IMR-90 (cell line): ENCODE data around the gene SCFD2. TPM values are rescaled to one million over a fixed set of nuclear protein-coding genes. Genes with fewer than 3 reads are reported as not detected.
"Not testable (repeated sequence)": the region's sequence is repeated elsewhere in the genome, so short reads cannot be mapped to it uniquely, and the experiment has no call there.

Experiments
- ATAC-seq: fragments of 200-7000 bp; cut with Tn5 transposase; 2 replicates; pipeline ENCODE4 v1.9.1; 2020; ENCODE audit warnings: low read depth, mild to moderate bottlenecking, moderate library complexity
- BruUV-seq: library from RNA; stranded (reverse); fragments of 400-500 nt; replicated peaks from 2 replicates; lab custom pipeline; 2021; lab: Mats Ljungman, UMichigan
- CTCF ChIA-PET: fragments of 300-600 bp; formaldehyde crosslinking; extraction: SDS; loops from one replicate; lab custom pipeline; 2021; ENCODE audit warnings: antibody characterized with exemption; lab: Yijun Ruan, JAX
- POLR2A ChIA-PET: fragments of 300-600 bp; sonication (Branson Sonifier 250); formaldehyde crosslinking; loops from one replicate; lab custom pipeline; 2022; ENCODE audit warnings: antibody characterized with exemption; ENCODE audit not compliant: unreplicated experiment; lab: Charles Lee
- DNase-seq: peaks from one replicate; pipeline ENCODE4 v3.0.0; 2013
- H2AFZ ChIP-seq: replicated peaks from 2 replicates; pipeline ENCODE3; 2013; ENCODE audit warnings: low read length, mild to moderate bottlenecking; ENCODE audit not compliant: poor library complexity
- H2AK5ac ChIP-seq: 2 replicates; pipeline ENCODE4 v1.6.1; 2013; ENCODE audit warnings: low read depth, low read length, inconsistent platforms
- H2AK9ac ChIP-seq: replicated peaks from 2 replicates; pipeline ENCODE3; 2013; ENCODE audit warnings: mild to moderate bottlenecking, low read depth, low read length, moderate library complexity; ENCODE audit not compliant: poor library complexity
- H2BK120ac ChIP-seq: 2 replicates; pipeline ENCODE4 v1.6.1; 2013; ENCODE audit warnings: low read depth, low read length, inconsistent platforms
- H2BK15ac ChIP-seq: 3 replicates; pipeline ENCODE4 v1.6.1; 2013; ENCODE audit warnings: low read depth, low read length, inconsistent platforms
- H2BK20ac ChIP-seq: 2 replicates; pipeline ENCODE4 v1.6.1; 2013; ENCODE audit warnings: low read depth, mild to moderate bottlenecking, inconsistent platforms, low read length, moderate library complexity
- H2BK5ac ChIP-seq: 2 replicates; pipeline ENCODE4 v1.6.1; 2013; ENCODE audit warnings: mild to moderate bottlenecking, low read depth, low read length, inconsistent platforms; ENCODE audit not compliant: poor library complexity, severe bottlenecking
- H3K14ac ChIP-seq: replicated peaks from 2 replicates; pipeline ENCODE4 v1.6.1; 2013; ENCODE audit warnings: low read depth, low read length, inconsistent platforms
- H3K18ac ChIP-seq: 2 replicates; pipeline ENCODE4 v1.6.1; 2013; ENCODE audit warnings: low read depth, low read length, control low read depth
- H3K23ac ChIP-seq: 2 replicates; pipeline ENCODE4 v1.6.1; 2013; ENCODE audit warnings: low read depth, low read length, inconsistent platforms
- H3K27ac ChIP-seq: 2 replicates; pipeline ENCODE4 v1.5.1; 2013; ENCODE audit warnings: mild to moderate bottlenecking, control low read depth, low read length; ENCODE audit not compliant: insufficient read depth
- H3K27me3 ChIP-seq: 2 replicates; pipeline ENCODE4 v1.6.1; 2013; ENCODE audit warnings: low read length; ENCODE audit not compliant: control insufficient read depth, insufficient read depth
- H3K36me3 ChIP-seq: 2 replicates; pipeline ENCODE4 v1.6.1; 2013; ENCODE audit warnings: low read length, mixed read lengths; ENCODE audit not compliant: control insufficient read depth, insufficient read depth
- H3K4ac ChIP-seq: 2 replicates; pipeline ENCODE4 v1.6.1; 2013; ENCODE audit warnings: low read depth, low read length, inconsistent platforms
- H3K4me1 ChIP-seq: 2 replicates; pipeline ENCODE4 v1.6.1; 2013; ENCODE audit warnings: low read length, mixed read lengths; ENCODE audit not compliant: control insufficient read depth, insufficient read depth
- H3K4me2 ChIP-seq: 2 replicates; pipeline ENCODE4 v1.6.1; 2013; ENCODE audit warnings: low read depth, mild to moderate bottlenecking, control low read depth, low read length, moderate library complexity
- H3K4me3 ChIP-seq: 2 replicates; pipeline ENCODE4 v1.5.1; 2013; ENCODE audit warnings: low read depth, mild to moderate bottlenecking, control low read depth, low read length, moderate library complexity; ENCODE audit not compliant: insufficient read depth
- H3K56ac ChIP-seq: 2 replicates; pipeline ENCODE4 v1.6.1; 2013; ENCODE audit warnings: low read length, inconsistent platforms; ENCODE audit not compliant: insufficient read depth; ENCODE audit errors: extremely low read depth
- H3K79me1 ChIP-seq, 2 experiments: 2 replicates each; pipeline ENCODE4 v1.6.1; 2013; ENCODE audit warnings: low read length in 2 of 2, inconsistent platforms in 1 of 2, low read depth in 1 of 2
- H3K9ac ChIP-seq: 2 replicates; pipeline ENCODE4 v1.6.1; 2013; ENCODE audit warnings: low read depth, low read length, control low read depth
- H3K9me1 ChIP-seq: 2 replicates; pipeline ENCODE4 v1.6.1; 2013; ENCODE audit warnings: low read length, inconsistent platforms; ENCODE audit not compliant: insufficient read depth
- H3K9me3 ChIP-seq: 2 replicates; pipeline ENCODE4 v1.6.1; 2013; ENCODE audit warnings: low read length; ENCODE audit not compliant: control insufficient read depth, insufficient read depth
- H4K20me1 ChIP-seq: 2 replicates; pipeline ENCODE4 v1.6.1; 2013; ENCODE audit warnings: low read length, inconsistent platforms; ENCODE audit not compliant: insufficient read depth
- H4K5ac ChIP-seq: 2 replicates; pipeline ENCODE4 v1.6.1; 2013; ENCODE audit warnings: mild to moderate bottlenecking, low read depth, low read length, control low read depth
- H4K8ac ChIP-seq, 2 experiments: 2 replicates each; pipeline ENCODE4 v1.6.1; 2013; ENCODE audit warnings: low read depth in 2 of 2, low read length in 2 of 2, control low read depth in 1 of 2, inconsistent platforms in 1 of 2
- H4K91ac ChIP-seq: 2 replicates; pipeline ENCODE4 v1.6.1; 2013; ENCODE audit warnings: low read depth, low read length, inconsistent platforms; ENCODE audit not compliant: insufficient read depth
- WGBS, 2 experiments: methylation state at CpG; one replicate each; pipeline versions ENCODE4 v1.1.5 to v1.1.7; 2013; ENCODE audit warnings: missing lambda C conversion rate in 2 of 2; ENCODE audit not compliant: insufficient read length in 1 of 2; ENCODE audit errors: extremely low coverage in 2 of 2; 5-methylcytosine and 5-hydroxymethylcytosine counted together
- dilution Hi-C: fragments of 300-500 bp; cut with HindIII; formaldehyde crosslinking; loops from one replicate; pipeline ENCODE4 v1.14.3; 2018; ENCODE audit warnings: low sequenced_read_pairs; ENCODE audit not compliant: unreplicated experiment
- in situ Hi-C: fragments of 300-500 bp; cut with MboI; formaldehyde crosslinking; loops from 3 replicates; pipeline ENCODE4 v1.14.3; 2019; ENCODE audit warnings: low sequenced_read_pairs, inconsistent platforms, mixed read lengths
- intact Hi-C: fragments of 100-400 bp; cut with micrococcal nuclease; formaldehyde crosslinking; loops from 2 replicates; pipeline ENCODE4 v1.10.0; 2022
- polyA plus RNA-seq, 3 experiments: library from polyadenylated mRNA; depleted of rRNA; stranded (reverse); fragments of >200 nt; gene quantifications; 2 replicates each; pipeline ENCODE4 v1.2.3, GENCODE V29; 2012; ENCODE audit warnings: low replicate concordance in 1 of 3
- total RNA-seq: library from RNA; depleted of rRNA; stranded (reverse); fragments of >200 nt; gene quantifications from 2 replicates; pipeline ENCODE4 v1.2.3, GENCODE V29; 2012

The SCFD2 gene
- total and polyA plus RNA-seq, 2 of the 4 experiments (the other 2 are of a cell fraction) = 18.9 to 62.4 TPM

DNA sequence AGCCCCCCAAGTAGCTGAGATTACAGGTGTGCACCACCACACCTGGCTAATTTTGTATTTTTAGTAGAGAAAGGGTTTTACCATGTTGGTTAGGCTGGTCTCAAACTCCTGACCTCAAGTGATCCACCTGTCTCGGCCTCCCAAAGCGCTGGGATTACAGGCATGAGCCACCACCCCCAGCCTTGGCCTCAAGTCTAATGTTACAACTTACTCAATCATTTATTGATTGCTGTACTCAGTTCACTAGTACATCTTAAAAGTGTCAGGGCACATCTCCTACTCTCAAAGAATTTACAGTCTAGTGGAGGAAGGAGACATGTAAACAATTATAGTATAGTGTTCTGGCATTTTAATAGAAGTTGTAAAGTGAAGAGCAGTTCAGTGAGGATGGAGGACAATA, 19.5 kb downstream of the SCFD2 start:
- H3K4me3 ChIP-seq, H4K91ac ChIP-seq, H3K4ac ChIP-seq, H3K56ac ChIP-seq, H4K5ac ChIP-seq, BruUV-seq, H2BK20ac ChIP-seq, ATAC-seq, H3K27me3 ChIP-seq, H3K14ac ChIP-seq, DNase-seq, H3K9me1 ChIP-seq, H3K9ac ChIP-seq, H3K4me1 ChIP-seq, H3K18ac ChIP-seq, H3K23ac ChIP-seq, H2AK5ac ChIP-seq, H3K27ac ChIP-seq, H3K9me3 ChIP-seq, H2AK9ac ChIP-seq, dilution Hi-C loops, H2BK120ac ChIP-seq, H3K36me3 ChIP-seq, H3K4me2 ChIP-seq, H4K8ac ChIP-seq, POLR2A ChIA-PET, H4K20me1 ChIP-seq, in situ Hi-C loops, H2AFZ ChIP-seq, intact Hi-C loops, H2BK15ac ChIP-seq: not testable (repeated sequence)
- Histone ChIP-seq H2BK5ac (peak overlapping the region; percentile 18), H3K79me1 (peaks cover 0 to 13% of the 10 kb centered on the region in 2 experiments; a peak in 3 of 4 replicates)
- WGBS, 2 experiments = no CpG with 5 or more reads among the region's 2 CpGs
- CTCF ChIA-PET = interaction anchor here (0.9 to 1.2 kb wide), 2 partner anchors 12 to 331 kb away, joined by 3 read pairs; no protein-coding TSS in a partner anchor

- CTCF ChIA-PET, H4K20me1 ChIP-seq, dilution Hi-C loops, H3K18ac ChIP-seq, H3K4ac ChIP-seq, H4K91ac ChIP-seq, H3K4me1 ChIP-seq, intact Hi-C loops, BruUV-seq, H2BK15ac ChIP-seq, in situ Hi-C loops, H3K27me3 ChIP-seq, ATAC-seq, H3K23ac ChIP-seq, H2BK5ac ChIP-seq, H3K36me3 ChIP-seq, H3K4me3 ChIP-seq, H2BK20ac ChIP-seq, H2AK5ac ChIP-seq, H3K4me2 ChIP-seq, H3K9ac ChIP-seq, H4K8ac ChIP-seq, H3K9me3 ChIP-seq, H3K14ac ChIP-seq, POLR2A ChIA-PET, H3K56ac ChIP-seq, H3K9me1 ChIP-seq, DNase-seq, H4K5ac ChIP-seq, H2AFZ ChIP-seq, H3K27ac ChIP-seq, H2AK9ac ChIP-seq, H2BK120ac ChIP-seq: not testable (repeated sequence)
- WGBS, 2 experiments = 100% methylated on average over 5 of the region's 12 CpGs; no CpG with 5 or more reads in 1 of the 2 experiments
- H3K79me1 ChIP-seq = peaks cover 6 to 13% of the 10 kb centered on the region in 2 experiments; a peak in 1 of 4 replicates
Observed at GRCh38 chr4:53340145-53340544, 25.7 kb downstream of the SCFD2 start.
